Mesendoderm (in vitro differentiated cells): ENCODE measurements around the gene SUCO.

Experiments used
- DNase-seq: peaks from one replicate; pipeline ENCODE4 v3.0.0; 2013
- H2AK5ac ChIP-seq: 2 replicates; pipeline ENCODE4 v1.6.1; 2013; ENCODE audit warnings: low read length, inconsistent platforms
- H2BK120ac ChIP-seq: 2 replicates; pipeline ENCODE4 v1.6.1; 2013; ENCODE audit warnings: low read depth, mild to moderate bottlenecking, low read length, moderate library complexity, mixed read lengths
- H2BK15ac ChIP-seq: replicated peaks from 2 replicates; pipeline ENCODE4 v1.6.1; 2013; ENCODE audit warnings: low read depth, mild to moderate bottlenecking, moderate library complexity
- H2BK5ac ChIP-seq: 2 replicates; pipeline ENCODE4 v1.6.1; 2013; ENCODE audit warnings: low read length, inconsistent platforms
- H3K18ac ChIP-seq: 2 replicates; pipeline ENCODE4 v1.6.1; 2013; ENCODE audit warnings: mild to moderate bottlenecking, low read length, mixed read lengths
- H3K23ac ChIP-seq: one replicate; pipeline ENCODE4 v1.6.1; 2013; ENCODE audit warnings: low read length
- H3K27ac ChIP-seq: 2 replicates; pipeline ENCODE4 v1.5.1; 2013; ENCODE audit warnings: low read depth, mild to moderate bottlenecking, inconsistent platforms, low read length, moderate library complexity
- H3K27me3 ChIP-seq: 2 replicates; pipeline ENCODE4 v1.6.1; 2013; ENCODE audit warnings: low read length, control low read depth, mild to moderate bottlenecking, inconsistent platforms; ENCODE audit not compliant: insufficient read depth, poor library complexity
- H3K36me3 ChIP-seq: 2 replicates; pipeline ENCODE4 v1.6.1; 2013; ENCODE audit warnings: low read length, inconsistent platforms; ENCODE audit not compliant: control insufficient read depth, insufficient read depth
- H3K4ac ChIP-seq: one replicate; pipeline ENCODE4 v1.6.1; 2013; ENCODE audit warnings: low read depth, mild to moderate bottlenecking, low read length, moderate library complexity
- H3K4me1 ChIP-seq: 2 replicates; pipeline ENCODE4 v1.6.1; 2013; ENCODE audit warnings: low read depth, low read length, inconsistent platforms; ENCODE audit not compliant: control insufficient read depth
- H3K4me2 ChIP-seq: 2 replicates; pipeline ENCODE4 v1.6.1; 2013; ENCODE audit warnings: low read length
- H3K4me3 ChIP-seq: 2 replicates; pipeline ENCODE4 v1.5.1; 2013; ENCODE audit warnings: mild to moderate bottlenecking, low read length
- H3K56ac ChIP-seq: one replicate; pipeline ENCODE4 v1.6.1; 2013; ENCODE audit warnings: low read length
- H3K79me1 ChIP-seq: 2 replicates; pipeline ENCODE4 v1.6.1; 2013; ENCODE audit warnings: low read length, inconsistent platforms
- H3K79me2 ChIP-seq: 2 replicates; pipeline ENCODE4 v1.6.1; 2013; ENCODE audit warnings: mild to moderate bottlenecking, low read length; ENCODE audit not compliant: control insufficient read depth, insufficient read depth
- H3K9ac ChIP-seq: 2 replicates; pipeline ENCODE4 v1.6.1; 2013; ENCODE audit warnings: low read length, inconsistent platforms
- H4K5ac ChIP-seq: one replicate; pipeline ENCODE4 v1.6.1; 2013; ENCODE audit warnings: low read length
- H4K8ac ChIP-seq: one replicate; pipeline ENCODE4 v1.6.1; 2013; ENCODE audit warnings: low read depth, mild to moderate bottlenecking, control low read depth, low read length, moderate library complexity
- WGBS: extraction: QIAGEN DNeasy Blood & Tissue Kit; methylation state at CpG from one replicate; pipeline ENCODE4 v1.1.7; 2013; ENCODE audit warnings: low lambda C conversion rate, missing lambda C conversion rate; ENCODE audit not compliant: insufficient coverage; ENCODE audit errors: extremely low coverage; 5-methylcytosine and 5-hydroxymethylcytosine counted together

Gene SUCO

GRCh38 chr1:172626845-172627244 lies 93.9 kb downstream of the SUCO start:
- H3K23ac ChIP-seq, result no peak overlapping the region

DNA sequence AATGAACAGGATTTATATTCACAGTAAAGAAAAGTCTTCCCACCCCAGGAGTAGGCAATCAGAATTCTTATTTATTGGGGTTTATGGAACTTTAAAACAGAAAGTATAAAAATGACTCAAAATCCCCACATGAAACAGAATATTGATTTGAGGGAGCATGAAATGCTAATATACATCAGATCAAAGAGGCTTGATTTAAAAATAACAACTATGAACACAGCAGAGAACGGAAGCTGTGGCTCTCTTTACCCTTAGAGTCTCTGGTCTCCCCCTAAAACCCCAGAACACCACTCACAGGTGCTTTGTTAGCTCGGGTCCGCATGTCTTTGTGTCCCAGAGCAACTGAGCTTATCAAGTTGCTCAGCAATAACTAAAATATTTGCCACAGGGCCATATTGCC lies 94.8 kb downstream of the SUCO start:
- Histone ChIP-seq H4K5ac (no peak overlapping the region), H3K18ac (no peak overlapping the region), H4K8ac (no peak overlapping the region), H3K27me3 (no peaks in the 10 kb centered on the region), H3K79me2 (no peaks in the 10 kb centered on the region), H3K36me3 (no peaks in the 10 kb centered on the region), H2BK5ac (no peak overlapping the region), H2BK120ac (no peak overlapping the region), H3K9ac (no peak overlapping the region), H3K27ac (no peak overlapping the region), H3K4me1 (no peaks in the 10 kb centered on the region), H3K4me3 (no peak overlapping the region), H2BK15ac (no peak overlapping the region), H3K4ac (peak overlapping the region; percentile 31), H3K4me2 (no peak overlapping the region), H2AK5ac (no peak overlapping the region), H3K56ac (no peak overlapping the region), H3K79me1 (no peaks in the 10 kb centered on the region), H3K23ac (no peak overlapping the region)
- no peak for DNase-seq
- WGBS, result no CpG with 5 or more reads among the region's 3 CpGs

More at GRCh38 chr1:172626845-172627244, 93.9 kb downstream of the SUCO start:
- Histone ChIP-seq H3K56ac (no peak overlapping the region), H3K4me3 (no peak overlapping the region), H2BK5ac (no peak overlapping the region), H3K4ac (no peak overlapping the region), H3K27me3 (no peaks in the 10 kb centered on the region), H2BK120ac (no peak overlapping the region), H2BK15ac (no peak overlapping the region), H3K4me2 (no peak overlapping the region), H3K79me1 (no peaks in the 10 kb centered on the region), H2AK5ac (no peak overlapping the region), H3K79me2 (no peaks in the 10 kb centered on the region), H4K8ac (no peak overlapping the region), H3K27ac (no peak overlapping the region), H3K4me1 (no peaks in the 10 kb centered on the region), H3K18ac (no peak overlapping the region), H4K5ac (no peak overlapping the region), H3K36me3 (no peaks in the 10 kb centered on the region), H3K9ac (no peak overlapping the region)
- no CpG with 5 or more reads among the region's 3 CpGs for WGBS
- no peak for DNase-seq

DNA sequence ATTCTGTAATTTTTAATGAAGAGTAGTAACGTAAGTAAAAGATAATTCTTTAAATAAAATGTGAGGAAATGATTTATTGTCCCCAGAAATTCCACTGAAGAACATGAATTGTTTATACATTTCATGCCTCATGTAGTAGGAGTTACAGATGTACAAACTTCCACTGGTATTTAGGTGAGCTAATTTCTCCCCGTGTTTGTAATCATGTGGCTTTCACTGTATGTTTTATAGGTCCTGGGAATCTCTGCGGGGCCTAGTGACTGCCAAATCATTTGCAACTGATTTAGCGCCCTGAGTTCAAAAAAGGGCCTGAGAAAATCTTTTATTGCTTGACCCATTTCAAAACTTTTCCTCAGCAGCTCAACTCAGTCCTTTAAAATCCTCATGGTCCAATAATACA lies 95.5 kb downstream of the SUCO start:
- Histone ChIP-seq H4K5ac (no peak overlapping the region), H3K36me3 (no peaks in the 10 kb centered on the region), H3K4me2 (no peak overlapping the region), H3K9ac (no peak overlapping the region), H2BK5ac (no peak overlapping the region), H2BK120ac (no peak overlapping the region), H2AK5ac (no peak overlapping the region), H3K4me1 (no peaks in the 10 kb centered on the region), H3K4me3 (no peak overlapping the region), H3K27me3 (no peaks in the 10 kb centered on the region), H3K4ac (no peak overlapping the region), H4K8ac (no peak overlapping the region), H3K79me1 (no peaks in the 10 kb centered on the region), H2BK15ac (no peak overlapping the region), H3K27ac (no peak overlapping the region), H3K23ac (no peak overlapping the region), H3K56ac (no peak overlapping the region), H3K18ac (no peak overlapping the region), H3K79me2 (no peaks in the 10 kb centered on the region)
- 100% methylated on average over 1 of the region's 4 CpGs for WGBS
- no peak for DNase-seq

- H2BK15ac ChIP-seq, result no peak overlapping the region
- no peak overlapping the region for H3K4me3 ChIP-seq
- WGBS, result no CpG with 5 or more reads among the region's 2 CpGs
- H3K36me3 ChIP-seq, result no peaks in the 10 kb centered on the region
- H4K5ac ChIP-seq, result no peak overlapping the region
- no peaks in the 10 kb centered on the region for H3K27me3 ChIP-seq
- no peak overlapping the region for H3K18ac ChIP-seq
- no peaks in the 10 kb centered on the region for H3K79me1 ChIP-seq
- no peak overlapping the region for H3K27ac ChIP-seq
- no peak overlapping the region for H3K4me2 ChIP-seq
- H3K79me2 ChIP-seq, result no peaks in the 10 kb centered on the region
- H2AK5ac ChIP-seq, result no peak overlapping the region
- H2BK5ac ChIP-seq, result no peak overlapping the region
- no peak overlapping the region for H2BK120ac ChIP-seq
- no peak overlapping the region for H3K56ac ChIP-seq
- H3K9ac ChIP-seq, result no peak overlapping the region
- no peak for DNase-seq
- no peaks in the 10 kb centered on the region for H3K4me1 ChIP-seq
- no peak overlapping the region for H3K23ac ChIP-seq
- H4K8ac ChIP-seq, result no peak overlapping the region
- no peak overlapping the region for H3K4ac ChIP-seq
Measured at GRCh38 chr1:172629170-172629569, 96.2 kb downstream of the SUCO start.

DNA sequence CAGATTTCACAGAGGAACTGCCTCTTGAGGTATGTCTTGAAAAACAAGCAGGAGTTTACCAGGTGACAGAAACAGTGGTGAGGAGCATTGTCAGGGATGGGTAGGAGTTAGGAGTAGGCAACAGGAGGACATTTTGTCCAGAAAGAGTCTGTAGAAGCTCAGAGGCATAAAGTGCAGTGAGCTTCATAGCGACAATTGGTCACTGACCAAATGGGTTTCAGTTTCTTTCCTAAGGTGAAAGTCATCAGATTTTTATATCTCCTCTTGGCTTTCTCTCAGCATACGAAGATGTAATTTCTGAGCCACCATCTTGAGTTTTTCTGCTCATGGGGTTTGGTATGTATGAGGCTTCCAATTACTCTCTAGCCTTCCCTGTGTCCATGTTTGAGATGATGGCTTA lies 96.7 kb downstream of the SUCO start:
- no peak overlapping the region for H2BK120ac ChIP-seq
- no peak overlapping the region for H4K8ac ChIP-seq
- WGBS, result no CpG with 5 or more reads among the region's 2 CpGs
- H3K27ac ChIP-seq, result no peak overlapping the region
- peak overlapping the region; percentile 58 for H2BK15ac ChIP-seq
- H4K5ac ChIP-seq, result no peak overlapping the region
- H3K4me3 ChIP-seq, result no peak overlapping the region
- H3K4me2 ChIP-seq, result no peak overlapping the region
- no peak for DNase-seq
- no peaks in the 10 kb centered on the region for H3K79me1 ChIP-seq
- no peak overlapping the region for H3K56ac ChIP-seq
- no peak overlapping the region for H3K4ac ChIP-seq
- H3K9ac ChIP-seq, result no peak overlapping the region
- H3K23ac ChIP-seq, result no peak overlapping the region
- no peak overlapping the region for H3K18ac ChIP-seq
- no peak overlapping the region for H2AK5ac ChIP-seq
- no peaks in the 10 kb centered on the region for H3K79me2 ChIP-seq
- H3K4me1 ChIP-seq, result no peaks in the 10 kb centered on the region
- no peak overlapping the region for H2BK5ac ChIP-seq
- no peaks in the 10 kb centered on the region for H3K27me3 ChIP-seq
- H3K36me3 ChIP-seq, result no peaks in the 10 kb centered on the region

- Histone ChIP-seq H3K79me1 (no peaks in the 10 kb centered on the region), H2BK5ac (no peak overlapping the region), H3K79me2 (no peaks in the 10 kb centered on the region), H3K9ac (no peak overlapping the region), H3K56ac (no peak overlapping the region), H4K8ac (no peak overlapping the region), H3K4ac (no peak overlapping the region), H4K5ac (no peak overlapping the region), H2BK15ac (no peak overlapping the region), H3K23ac (no peak overlapping the region), H3K4me2 (no peak overlapping the region), H3K36me3 (no peaks in the 10 kb centered on the region), H3K27ac (no peak overlapping the region), H3K4me1 (no peaks in the 10 kb centered on the region), H3K18ac (no peak overlapping the region), H3K27me3 (no peaks in the 10 kb centered on the region), H2BK120ac (no peak overlapping the region), H3K4me3 (no peak overlapping the region), H2AK5ac (no peak overlapping the region)
- no peak for DNase-seq
- WGBS, result no CpG with 5 or more reads among the region's 11 CpGs
Measured at GRCh38 chr1:172630056-172630818, 97.3 kb downstream of the SUCO start.
